Astrocyte (in vitro differentiated cells and primary cell): Measurements from ENCODE around the gene GPR27. TPM values are rescaled to one million over a fixed set of nuclear protein-coding genes. Genes with fewer than 3 reads are reported as not detected.

Experiments
- DNase-seq: peaks from one replicate; pipeline ENCODE4 v3.0.0-alpha.2; 2010; ENCODE audit warnings: low read depth
- FAIRE-seq: peaks from 2 replicates; lab custom pipeline; 2011; peaks lifted over from hg19 to GRCh38; lab: Jason Lieb, UNC
- H2AFZ ChIP-seq: 2 replicates; pipeline ENCODE4 v1.6.0; 2012; ENCODE audit warnings: low read depth, low read length, inconsistent platforms
- H3K27ac ChIP-seq: 2 replicates; pipeline ENCODE4 v1.5.1; 2011; ENCODE audit warnings: low read depth, low read length, inconsistent platforms
- H3K27me3 ChIP-seq: 2 replicates; pipeline ENCODE4 v1.6.0; 2011; ENCODE audit warnings: low read length, inconsistent platforms; ENCODE audit not compliant: insufficient read depth
- H3K36me3 ChIP-seq: 2 replicates; pipeline ENCODE4 v1.5.1; 2011; ENCODE audit warnings: low read length, inconsistent platforms; ENCODE audit not compliant: insufficient read depth
- H3K4me1 ChIP-seq: 2 replicates; pipeline ENCODE4 v1.5.1; 2011; ENCODE audit warnings: low read length, inconsistent platforms; ENCODE audit not compliant: insufficient read depth
- H3K4me2 ChIP-seq: 2 replicates; pipeline ENCODE4 v1.6.0; 2012; ENCODE audit warnings: low read length, inconsistent platforms
- H3K4me3 ChIP-seq: 2 replicates; pipeline ENCODE4 v1.5.1; 2011; ENCODE audit warnings: low read depth, mild to moderate bottlenecking, low read length, inconsistent platforms; ENCODE audit not compliant: insufficient read depth
- H3K79me2 ChIP-seq: 2 replicates; pipeline ENCODE4 v1.6.0; 2012; ENCODE audit warnings: mild to moderate bottlenecking, low read length, inconsistent platforms; ENCODE audit not compliant: insufficient read depth
- H3K9ac ChIP-seq: 2 replicates; pipeline ENCODE4 v1.6.0; 2012; ENCODE audit warnings: mild to moderate bottlenecking, low read length, inconsistent platforms
- H3K9me3 ChIP-seq: 2 replicates; pipeline ENCODE4 v1.5.1; 2012; ENCODE audit warnings: low read depth, mild to moderate bottlenecking, low read length, inconsistent platforms; ENCODE audit not compliant: insufficient read depth
- H4K20me1 ChIP-seq: 2 replicates; pipeline ENCODE4 v1.6.0; 2012; ENCODE audit warnings: low read length, inconsistent platforms; ENCODE audit not compliant: insufficient read depth
- H3K27ac Mint-ChIP-seq: one replicate; pipeline ENCODE4 v1.8.0; 2021; ENCODE audit warnings: mild to moderate bottlenecking, mixed read lengths; ENCODE audit not compliant: unreplicated experiment
- H3K27me3 Mint-ChIP-seq: one replicate; pipeline ENCODE4 v1.8.0; 2021; ENCODE audit warnings: low read depth, mixed read lengths; ENCODE audit not compliant: unreplicated experiment
- H3K36me3 Mint-ChIP-seq: one replicate; pipeline ENCODE4 v1.8.0; 2021; ENCODE audit warnings: low read depth, mixed read lengths; ENCODE audit not compliant: unreplicated experiment
- H3K4me1 Mint-ChIP-seq: one replicate; pipeline ENCODE4 v1.8.0; 2021; ENCODE audit warnings: low read depth, mixed read lengths; ENCODE audit not compliant: unreplicated experiment
- H3K4me3 Mint-ChIP-seq: one replicate; pipeline ENCODE4 v1.8.0; 2021; ENCODE audit warnings: mild to moderate bottlenecking, moderate library complexity, mixed read lengths; ENCODE audit not compliant: unreplicated experiment
- H3K9me3 Mint-ChIP-seq: one replicate; pipeline ENCODE4 v1.8.0; 2021; ENCODE audit warnings: mild to moderate bottlenecking, mixed read lengths; ENCODE audit not compliant: unreplicated experiment
- CTCF ChIP-seq: IDR thresholded peaks from 2 replicates; pipeline ENCODE4 v1.5.1; 2011; ENCODE audit warnings: low read depth, mild to moderate bottlenecking, inconsistent platforms, low read length, moderate library complexity; ENCODE audit not compliant: insufficient read depth
- EZH2 ChIP-seq: IDR thresholded peaks from 2 replicates; pipeline ENCODE4 v1.6.1; 2012; ENCODE audit warnings: mild to moderate bottlenecking, low read length, inconsistent platforms; ENCODE audit not compliant: insufficient read depth
- total RNA-seq: library from RNA; stranded (reverse); gene quantifications from 2 replicates; pipeline ENCODE4 v1.2.1, GENCODE V29; 2021

Gene GPR27
- total RNA-seq, 1 donor from 2014 or later = 2.9 TPM

GRCh38 chr3:71744738-71745137, 8.9 kb upstream of the GPR27 start:
- DNase-seq = no peak
- Mint-ChIP-seq H3K27me3 (peaks cover 17% of the 10 kb centered on the region), H3K27ac (no peak overlapping the region), H3K4me3 (no peak overlapping the region), H3K9me3 (peaks cover 7% of the 10 kb centered on the region), H3K36me3 (no peaks in the 10 kb centered on the region), H3K4me1 (no peaks in the 10 kb centered on the region)
- Histone ChIP-seq H3K36me3 (no peaks in the 10 kb centered on the region), H3K27me3 (peaks cover 3% of the 10 kb centered on the region), H3K27ac (no peak overlapping the region), H3K9ac (no peak overlapping the region), H2AFZ (no peak overlapping the region), H3K79me2 (no peaks in the 10 kb centered on the region), H3K4me3 (no peak overlapping the region), H4K20me1 (no peaks in the 10 kb centered on the region), H3K4me2 (no peak overlapping the region), H3K9me3 (peaks cover 4% of the 10 kb centered on the region), H3K4me1 (no peaks in the 10 kb centered on the region)
- no peak for FAIRE-seq
- TF ChIP-seq CTCF (no peak), EZH2 (no peak)

DNA sequence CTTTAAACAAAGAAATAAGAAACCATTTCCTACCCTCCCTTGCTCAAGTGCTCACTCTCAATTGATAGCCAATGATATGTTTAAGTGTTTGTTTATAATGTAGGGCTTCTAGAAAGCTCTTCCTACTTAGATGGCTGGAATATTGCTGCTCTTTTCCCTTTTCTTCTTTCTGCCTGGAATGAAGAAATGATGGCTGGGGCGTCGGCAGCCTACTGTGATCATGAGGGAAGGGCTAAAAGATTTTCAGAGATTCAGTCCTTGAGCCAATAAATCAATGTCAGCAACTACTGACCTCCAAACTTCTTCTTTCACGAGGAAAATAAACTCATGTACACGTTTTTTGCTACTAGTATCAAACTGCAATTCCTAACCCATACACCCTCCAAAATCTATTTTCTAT, 2.1 kb upstream of the GPR27 start:
- no peak overlapping the region for H3K27ac ChIP-seq

More for the DNA sequence above, 2.1 kb upstream of the GPR27 start:
- no peaks in the 10 kb centered on the region for H3K9me3 ChIP-seq
- no peak overlapping the region for H3K4me2 ChIP-seq
- H3K79me2 ChIP-seq = no peaks in the 10 kb centered on the region
- Mint-ChIP-seq H3K27ac (no peak overlapping the region), H3K27me3 (peaks cover 57% of the 10 kb centered on the region), H3K36me3 (no peaks in the 10 kb centered on the region), H3K4me3 (no peak overlapping the region), H3K9me3 (peaks cover 5% of the 10 kb centered on the region), H3K4me1 (no peaks in the 10 kb centered on the region)
- no peak for FAIRE-seq
- H3K4me1 ChIP-seq = peaks cover 3% of the 10 kb centered on the region
- no peak for DNase-seq
- TF ChIP-seq CTCF = no peak
- TF ChIP-seq EZH2 = no peak
- no peaks in the 10 kb centered on the region for H4K20me1 ChIP-seq
- peaks cover 49% of the 10 kb centered on the region for H3K27me3 ChIP-seq
- H3K4me3 ChIP-seq = no peak overlapping the region
- H2AFZ ChIP-seq = no peak overlapping the region
- H3K9ac ChIP-seq = no peak overlapping the region
- H3K36me3 ChIP-seq = no peaks in the 10 kb centered on the region
